Thyroid gland (tissue), 4 donors: ENCODE results near the gene LALBA. TPM values are rescaled to one million over a fixed set of nuclear protein-coding genes. Genes with fewer than 3 reads are reported as not detected.
"Not testable (repeated sequence)": the region's sequence is repeated elsewhere in the genome, so short reads cannot be mapped to it uniquely, and the experiment has no call there.

Source experiments
- DNase-seq, 2 donors: peaks; one replicate each; pipeline ENCODE4 v3.0.0-alpha.2; 2019
- H3K27ac ChIP-seq, 3 donors: fragments of 200-600 bp; sonication (generic); 1 replicate in 2 of 3; 2 replicates in 1 of 3; pipeline ENCODE4 v1.5.1; 2016 to 2019; ENCODE audit warnings: mild to moderate bottlenecking in 1 of 3, moderate library complexity in 1 of 3
- H3K27me3 ChIP-seq: fragments of 200-600 bp; sonication (generic); one replicate; pipeline ENCODE4 v1.5.1; 2019
- H3K36me3 ChIP-seq, 2 donors: fragments of 200-600 bp; sonication (generic); one replicate each; pipeline ENCODE4 v1.5.1; 2016 to 2019
- H3K4me1 ChIP-seq, 2 donors: fragments of 200-600 bp; sonication (generic); one replicate each; pipeline ENCODE4 v1.5.1; 2017 to 2019
- H3K4me3 ChIP-seq, 3 donors: fragments of 200-600 bp; sonication (generic); replicated peaks in 1 of 3; 1 replicate in 2 of 3; 2 replicates in 1 of 3; pipeline ENCODE4 v1.5.1; 2016; ENCODE audit warnings: mild to moderate bottlenecking in 1 of 3
- H3K9me3 ChIP-seq: fragments of 200-600 bp; sonication (generic); one replicate; pipeline ENCODE4 v1.5.1; 2017
- POLR2A ChIP-seq, 2 donors: fragments of 450-650 bp; IDR thresholded peaks; one replicate each; pipeline ENCODE4 v1.6.1; 2017; ENCODE audit warnings: antibody characterized with exemption in 2 of 2, mild to moderate bottlenecking in 2 of 2, moderate library complexity in 1 of 2
- WGBS, 2 donors: methylation state at CpG; one replicate each; pipeline ENCODE4 v1.1.5; 2017; 5-methylcytosine and 5-hydroxymethylcytosine counted together
- intact Hi-C: fragments of 100-400 bp; cut with DNase I; formaldehyde crosslinking; loops from one replicate; pipeline ENCODE4 v1.15.1; 2023
- total RNA-seq, 4 donors: library from RNA; depleted of rRNA; stranded (reverse); fragments of >200 nt; gene quantifications; one replicate each; pipeline ENCODE4 v1.2.3, GENCODE V29; 2016
- TF ChIP-seq, protein P1 (sequence below), 6 experiments: fragments of 200-600 bp in 3 of 6; fragments of 450-650 bp in 3 of 6; sonication (generic) in 3 of 6; IDR thresholded peaks; one replicate each; pipeline ENCODE4 v1.5.1; 2016 to 2019; ENCODE audit warnings: antibody characterized with exemption in 6 of 6, mild to moderate bottlenecking in 2 of 6, inconsistent platforms in 1 of 6, moderate library complexity in 1 of 6

The LALBA gene
- total RNA-seq, 4 donors from 2014 or later: not detected

DNA sequence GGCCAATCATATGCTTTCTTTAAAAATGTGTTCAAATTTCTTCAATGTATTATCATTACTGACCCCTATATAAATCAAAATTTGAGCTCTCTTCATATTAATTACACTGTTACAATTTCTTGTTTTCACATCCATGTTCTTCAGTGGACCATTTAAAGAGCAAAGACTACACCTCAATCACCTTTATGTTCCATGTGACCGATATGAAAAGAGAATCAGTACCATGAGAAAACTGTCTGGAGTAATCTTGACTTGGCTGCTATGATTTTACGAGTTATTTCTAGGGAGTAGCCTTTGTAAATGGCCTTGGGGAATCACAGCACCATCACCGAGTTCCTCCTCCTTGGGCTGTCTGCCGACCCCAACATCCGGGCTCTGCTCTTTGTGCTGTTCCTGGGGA, 44.5 kb downstream of the LALBA start, which contains the start of gene OR8S1:
OR8S1 (plus strand) TSS at position 301 of the 400 bp plus-strand sequence; CDS start at position 301, 0 bp downstream.
- no peak for DNase-seq
- Histone ChIP-seq H3K4me3 (no peak within 1 kb of the TSS), H3K9me3 (no peaks in the 10 kb centered on the region), H3K36me3 (no peaks in the 10 kb centered on the region), H3K27me3 (no peaks in the 10 kb centered on the region), H3K27ac (no peak within 1 kb of the TSS), H3K4me1 (no peaks in the 10 kb centered on the region)
- intact Hi-C loops: no loop called here
- WGBS, 2 donors: 88 to 96% methylated on average over 5 of the region's 5 CpGs
- TF ChIP-seq POLR2A (IDR thresholded peaks at IDR 0.05): no peak
- TF ChIP-seq, protein P1, sequence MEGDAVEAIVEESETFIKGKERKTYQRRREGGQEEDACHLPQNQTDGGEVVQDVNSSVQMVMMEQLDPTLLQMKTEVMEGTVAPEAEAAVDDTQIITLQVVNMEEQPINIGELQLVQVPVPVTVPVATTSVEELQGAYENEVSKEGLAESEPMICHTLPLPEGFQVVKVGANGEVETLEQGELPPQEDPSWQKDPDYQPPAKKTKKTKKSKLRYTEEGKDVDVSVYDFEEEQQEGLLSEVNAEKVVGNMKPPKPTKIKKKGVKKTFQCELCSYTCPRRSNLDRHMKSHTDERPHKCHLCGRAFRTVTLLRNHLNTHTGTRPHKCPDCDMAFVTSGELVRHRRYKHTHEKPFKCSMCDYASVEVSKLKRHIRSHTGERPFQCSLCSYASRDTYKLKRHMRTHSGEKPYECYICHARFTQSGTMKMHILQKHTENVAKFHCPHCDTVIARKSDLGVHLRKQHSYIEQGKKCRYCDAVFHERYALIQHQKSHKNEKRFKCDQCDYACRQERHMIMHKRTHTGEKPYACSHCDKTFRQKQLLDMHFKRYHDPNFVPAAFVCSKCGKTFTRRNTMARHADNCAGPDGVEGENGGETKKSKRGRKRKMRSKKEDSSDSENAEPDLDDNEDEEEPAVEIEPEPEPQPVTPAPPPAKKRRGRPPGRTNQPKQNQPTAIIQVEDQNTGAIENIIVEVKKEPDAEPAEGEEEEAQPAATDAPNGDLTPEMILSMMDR (IDR thresholded peaks at IDR 0.05): no peak

GRCh38 chr12:48520381-48520780, 49.5 kb downstream of the LALBA start:
- DNase-seq, intact Hi-C loops, H3K27me3 ChIP-seq, H3K36me3 ChIP-seq, H3K4me1 ChIP-seq, H3K4me3 ChIP-seq, H3K27ac ChIP-seq, H3K9me3 ChIP-seq: not testable (repeated sequence)
- 90 to 98% methylated on average over 12 to 17 of the region's 24 CpGs for WGBS, 2 donors

Other genes with a start within 250 kb of the LALBA start
- gene ZNF641, start 219.1 kb downstream of the LALBA start, total RNA-seq: 100 to 1,000 TPM in 1 of 4 donors, 10 to 100 TPM in 3; 19.1 to 119 (median 29.9) TPM
- gene ANP32D, start 97.5 kb downstream of the LALBA start, total RNA-seq: not detected
- gene C12orf54, start 87.5 kb downstream of the LALBA start, total RNA-seq: not detected
- gene OR8S1, start 44.4 kb downstream of the LALBA start, total RNA-seq: not detected
- 10 to 100 TPM; 31.8 to 64.7 (median 45.4) TPM for gene KANSL2, start 112.2 kb upstream of the LALBA start, total RNA-seq
- gene CCNT1, start 146.7 kb upstream of the LALBA start, total RNA-seq: 10 to 100 TPM; 24.0 to 43.1 (median 40.6) TPM
- gene ADCY6, start 219.0 kb upstream of the LALBA start, total RNA-seq: 10 to 100 TPM; 23.6 to 45.5 (median 30.3) TPM
- 10 to 100 TPM in 3 of 4 donors, 1 to 10 TPM in 1; 7.1 to 16.4 (median 13.1) TPM for gene CACNB3, start 248.4 kb upstream of the LALBA start, total RNA-seq